Measurements from ENCODE around the gene USP3.

USP3 gene

DNA sequence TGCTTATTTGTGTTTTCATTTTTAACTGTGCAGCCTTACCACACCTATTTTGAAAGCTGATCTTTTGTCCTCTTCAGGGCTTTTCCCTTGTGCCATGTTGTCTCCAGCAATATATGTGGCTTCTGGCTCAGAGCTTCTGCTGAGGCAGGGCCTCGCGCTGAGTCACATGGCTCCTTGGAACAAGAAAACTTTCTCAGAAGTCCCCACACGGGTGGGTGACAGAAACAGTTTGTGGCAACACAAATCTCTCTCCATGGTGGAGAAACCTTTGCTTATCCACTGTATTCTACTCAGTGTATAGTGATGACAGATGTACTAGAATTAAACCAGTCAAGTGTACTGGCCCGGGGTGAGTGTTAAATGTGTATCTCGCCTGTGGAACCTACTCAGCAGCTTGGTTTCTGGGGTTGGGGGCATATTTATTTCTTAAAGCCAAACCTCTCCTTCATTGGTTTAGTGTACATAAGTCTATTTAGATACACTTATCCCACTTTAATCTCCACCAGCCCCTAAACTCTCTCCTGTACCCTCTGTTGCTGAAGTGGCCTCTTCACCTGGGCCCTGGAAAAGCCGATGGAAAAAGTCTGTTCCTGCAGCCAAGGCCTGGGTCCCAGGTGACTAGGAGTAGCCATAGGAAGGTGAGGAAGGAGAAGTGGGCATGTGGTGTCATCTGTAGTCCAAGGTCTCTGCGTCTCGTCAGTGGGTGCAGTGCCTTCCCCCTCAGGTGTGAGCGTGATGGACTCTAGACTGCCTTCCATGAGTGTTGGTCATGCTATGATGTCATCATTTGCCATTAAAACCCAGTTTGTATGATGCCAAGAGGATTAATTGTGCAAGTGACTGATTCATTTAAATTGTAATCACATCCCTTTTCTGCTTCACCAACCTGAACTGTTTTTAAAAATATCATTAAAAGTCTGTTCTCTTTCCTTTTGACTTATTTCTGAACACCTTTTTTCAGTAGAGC, 89.6 kb downstream of the USP3 start:
- no peak for DNase-seq

DNA sequence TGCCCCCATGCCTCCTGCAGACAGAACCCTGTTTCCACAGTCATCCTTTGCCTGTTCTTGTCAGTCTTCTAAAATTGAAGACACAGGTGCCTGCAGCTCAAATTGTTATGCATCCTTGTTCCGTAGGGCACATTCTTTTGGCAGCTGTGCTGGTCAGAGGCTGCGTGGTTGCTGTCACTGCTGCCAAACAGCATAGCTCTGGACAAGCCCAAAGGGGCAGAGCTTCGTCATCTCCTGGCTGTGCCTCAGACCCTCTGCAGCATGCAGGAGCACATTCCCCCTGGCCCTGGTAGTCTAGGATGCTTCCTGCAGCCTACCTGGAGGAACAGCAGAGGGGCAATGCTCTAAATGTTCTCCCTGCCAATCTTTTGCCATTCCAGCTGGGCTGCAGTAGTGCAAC, 90.7 kb downstream of the USP3 start:
- no peak for DNase-seq

DNA sequence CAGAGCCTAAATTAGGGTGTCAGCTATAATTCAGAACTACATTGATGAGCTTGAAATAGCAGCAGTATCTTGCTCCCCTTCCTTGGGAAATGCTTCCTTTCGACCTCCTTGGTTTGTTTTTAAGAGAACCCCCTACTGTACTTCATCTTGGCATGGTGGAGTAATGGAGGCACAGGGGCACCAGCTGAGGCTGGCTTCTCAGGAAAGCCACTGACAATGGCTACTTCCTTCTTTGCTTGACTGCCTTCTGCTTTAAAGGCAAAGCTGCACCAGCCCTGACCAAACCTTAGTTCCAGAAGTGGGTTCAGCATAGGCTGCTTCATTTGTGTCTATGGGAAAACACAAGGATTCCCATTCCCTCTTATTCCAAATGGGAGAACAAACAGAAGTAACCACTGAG, 91.3 kb downstream of the USP3 start:
- no peak for DNase-seq

DNA sequence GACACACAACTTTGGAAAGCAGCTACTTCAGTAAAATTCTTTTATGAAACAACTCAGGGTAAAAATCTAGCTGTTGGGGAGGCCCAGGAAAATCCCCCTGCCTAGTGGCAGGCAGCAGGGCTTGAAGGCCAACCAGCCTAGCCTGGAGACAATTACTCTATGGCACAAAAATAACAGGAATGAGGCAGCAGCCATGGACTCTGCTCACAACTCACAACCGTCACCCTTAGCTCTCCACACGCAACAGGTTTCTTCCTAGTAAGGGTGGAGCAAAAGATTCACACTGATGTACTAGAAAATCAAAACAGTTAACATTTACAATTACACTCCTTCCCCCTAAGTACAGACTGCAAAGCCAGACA, 92.3 kb downstream of the USP3 start:
- no peak for DNase-seq

DNA sequence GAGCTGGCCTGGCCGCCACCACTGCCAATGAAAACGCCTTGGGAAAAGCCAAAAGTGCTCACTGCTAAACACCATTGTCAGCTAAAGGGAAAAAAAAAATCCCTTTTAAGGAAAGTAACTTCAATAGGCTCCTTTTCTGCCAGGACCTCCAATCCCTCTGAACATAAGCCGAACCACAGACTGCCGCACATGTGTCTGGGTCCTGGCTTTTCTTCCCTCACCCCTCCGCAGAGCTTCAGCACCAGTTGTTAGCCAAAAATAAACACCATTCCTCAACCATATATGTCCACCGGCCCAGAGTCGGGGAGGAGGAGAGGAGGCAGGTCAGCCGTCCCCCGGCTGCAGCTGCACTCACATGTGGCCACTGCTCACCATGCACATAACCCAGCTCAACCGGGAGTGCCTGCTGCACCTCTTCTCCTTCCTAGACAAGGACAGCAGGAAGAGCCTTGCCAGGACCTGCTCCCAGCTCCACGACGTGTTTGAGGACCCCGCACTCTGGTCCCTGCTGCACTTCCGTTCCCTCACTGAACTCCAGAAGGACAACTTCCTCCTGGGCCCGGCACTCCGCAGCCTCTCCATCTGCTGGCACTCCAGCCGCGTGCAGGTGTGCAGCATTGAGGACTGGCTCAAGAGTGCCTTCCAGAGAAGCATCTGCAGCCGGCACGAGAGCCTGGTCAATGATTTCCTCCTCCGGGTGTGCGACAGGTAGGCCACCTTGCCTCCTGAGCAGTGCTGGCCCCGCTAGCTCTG, 92.8 kb downstream of the USP3 start, which contains the start of gene FBXL22:
Gene FBXL22 (plus strand): TSS at position 350 of the 753 bp plus-strand sequence. CDS start 6 bp downstream, at position 356.
- DNase-seq = peak; percentile 43

DNA sequence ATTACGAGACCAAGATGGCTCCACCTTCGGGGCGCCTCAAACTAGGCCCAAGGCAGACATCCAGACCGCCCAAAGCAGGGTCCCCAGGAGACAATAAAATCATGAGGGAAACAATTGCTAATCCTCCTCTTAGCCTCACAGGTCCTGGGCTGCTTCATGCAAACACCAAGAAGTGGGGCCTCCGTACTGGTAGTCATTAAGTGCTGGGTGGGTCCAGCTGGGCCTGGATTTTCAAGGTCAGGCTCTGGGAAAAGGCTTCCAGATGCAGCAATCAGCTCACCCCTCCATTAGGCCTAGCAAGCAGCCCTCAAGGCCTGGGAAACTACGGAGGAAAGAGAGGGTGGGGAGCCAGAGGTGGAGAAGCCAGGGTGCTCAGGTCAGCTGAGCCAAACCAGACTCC, 93.4 kb downstream of the USP3 start:
- DNase-seq = no peak

DNA sequence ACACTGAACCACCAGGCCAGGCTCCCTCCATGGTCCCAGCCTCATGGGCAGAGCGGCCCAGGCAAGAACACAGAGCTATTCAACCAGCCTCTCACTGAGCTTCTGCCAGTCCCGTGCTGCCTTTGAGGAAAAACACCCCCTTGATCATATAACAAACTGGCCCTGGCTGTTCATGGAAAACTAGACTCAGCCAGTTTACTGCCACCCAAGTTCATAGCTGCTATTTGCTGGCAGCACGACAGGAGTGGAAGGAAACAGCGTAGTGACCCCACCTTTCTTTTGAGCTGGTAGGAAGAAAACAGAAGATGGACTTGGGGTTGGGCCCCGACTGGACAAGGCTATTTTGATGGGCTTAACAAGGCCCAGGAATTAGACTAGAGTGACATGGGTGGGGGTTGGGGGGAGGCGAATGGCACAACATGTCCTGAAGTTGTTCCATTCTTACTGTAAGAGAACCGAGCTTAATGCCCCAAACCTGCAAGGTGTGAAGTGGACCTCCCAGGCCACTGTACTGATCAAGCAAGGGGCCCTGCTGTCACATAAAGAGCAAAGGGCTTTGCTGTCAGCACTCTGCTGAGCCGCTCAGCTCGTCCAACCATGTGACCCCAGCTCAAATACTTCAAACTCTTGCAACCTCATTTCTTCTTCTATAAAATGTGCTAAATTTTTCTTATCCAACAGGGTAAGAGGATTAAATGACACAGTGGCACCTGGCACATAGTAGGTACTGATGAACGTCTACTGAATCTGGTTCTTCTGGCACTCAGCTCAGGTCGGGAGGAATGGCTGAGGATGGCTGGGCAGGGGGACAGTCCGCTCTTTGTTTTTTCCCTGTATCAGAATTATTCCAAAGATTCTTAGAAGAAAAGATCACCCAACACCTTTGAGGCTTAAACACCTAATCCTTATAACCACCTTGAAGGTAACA, 94.3 kb downstream of the USP3 start:
- DNase-seq = peak; percentile 37

DNA sequence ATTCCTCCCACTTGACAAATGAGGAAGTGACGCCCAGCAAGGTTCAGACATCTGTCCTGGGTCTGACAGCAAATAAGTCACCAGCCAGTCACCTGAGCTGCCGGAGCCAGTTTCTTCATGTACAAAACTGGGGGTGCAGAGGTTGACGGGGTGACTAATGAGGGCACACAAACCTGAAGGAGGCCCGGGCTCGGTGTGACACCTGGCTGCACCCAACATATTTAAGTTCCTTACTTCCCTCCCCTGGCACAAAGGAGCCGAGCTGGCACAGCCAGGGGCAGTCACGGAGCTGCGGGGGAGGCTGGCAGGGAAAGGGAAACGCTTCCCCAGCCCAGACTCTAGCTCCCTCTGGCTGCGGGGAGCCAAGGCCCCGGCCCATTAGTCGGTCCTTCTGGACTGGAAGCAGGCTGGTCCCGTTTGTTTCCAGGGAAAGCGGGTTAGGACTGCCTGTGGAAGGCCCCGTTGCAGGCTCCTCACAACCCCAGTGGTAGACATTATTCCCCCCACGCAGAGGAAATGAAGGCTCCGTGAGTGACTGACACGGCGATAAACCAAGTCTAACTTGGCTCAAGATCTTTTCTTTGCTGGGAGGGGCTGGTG, 95.1 kb downstream of the USP3 start:
- peak; percentile 62 for DNase-seq

DNA sequence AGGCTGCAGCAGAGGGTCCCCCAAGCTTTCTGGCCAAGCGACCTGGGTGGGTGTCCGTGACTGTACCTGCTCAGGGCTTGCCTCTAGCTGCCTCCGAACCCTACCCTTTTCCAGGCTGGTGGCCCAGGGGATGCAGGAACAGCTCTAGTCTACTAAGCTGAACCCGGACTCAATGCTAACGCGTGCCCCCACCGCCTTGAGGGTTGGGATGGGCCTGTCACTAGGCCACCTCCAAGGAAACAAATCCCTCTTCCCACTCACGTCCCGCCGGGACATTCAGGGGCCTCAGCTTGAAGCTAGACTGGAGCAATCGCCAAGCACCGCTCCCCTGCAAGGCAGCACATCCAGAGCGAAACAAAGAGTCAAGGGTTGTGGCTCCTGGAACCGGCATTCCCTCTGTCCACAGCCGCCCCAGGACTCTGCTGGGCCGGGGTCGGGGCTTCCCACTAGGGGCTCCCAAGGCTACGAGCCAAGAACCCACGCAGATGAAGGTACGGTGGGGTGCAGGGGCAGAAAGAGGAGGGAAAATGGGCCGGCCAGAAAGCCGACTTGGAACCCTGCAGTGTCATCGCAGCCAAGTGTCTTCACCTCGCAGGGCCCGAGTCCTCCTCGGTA, 95.7 kb downstream of the USP3 start:
- no peak for DNase-seq

DNA sequence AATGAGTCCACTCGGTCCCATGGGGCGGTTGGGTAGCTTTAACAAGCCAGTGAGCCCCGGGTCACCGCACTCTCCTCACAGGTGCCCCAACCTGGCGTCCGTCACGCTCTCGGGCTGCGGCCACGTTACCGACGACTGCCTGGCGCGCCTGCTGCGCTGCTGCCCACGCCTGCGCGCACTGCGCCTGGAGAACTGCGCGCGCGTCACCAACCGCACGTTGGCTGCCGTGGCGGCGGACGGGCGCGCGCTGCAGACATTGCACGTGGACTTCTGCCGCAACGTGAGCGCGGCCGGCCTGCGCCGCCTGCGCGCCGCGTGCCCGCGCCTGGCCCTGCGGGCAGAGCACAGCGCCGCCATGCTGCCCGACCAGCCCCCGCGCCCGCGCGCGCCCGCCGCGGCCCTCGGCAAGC, 96.2 kb downstream of the USP3 start:
- DNase-seq = peak; percentile 91

DNA sequence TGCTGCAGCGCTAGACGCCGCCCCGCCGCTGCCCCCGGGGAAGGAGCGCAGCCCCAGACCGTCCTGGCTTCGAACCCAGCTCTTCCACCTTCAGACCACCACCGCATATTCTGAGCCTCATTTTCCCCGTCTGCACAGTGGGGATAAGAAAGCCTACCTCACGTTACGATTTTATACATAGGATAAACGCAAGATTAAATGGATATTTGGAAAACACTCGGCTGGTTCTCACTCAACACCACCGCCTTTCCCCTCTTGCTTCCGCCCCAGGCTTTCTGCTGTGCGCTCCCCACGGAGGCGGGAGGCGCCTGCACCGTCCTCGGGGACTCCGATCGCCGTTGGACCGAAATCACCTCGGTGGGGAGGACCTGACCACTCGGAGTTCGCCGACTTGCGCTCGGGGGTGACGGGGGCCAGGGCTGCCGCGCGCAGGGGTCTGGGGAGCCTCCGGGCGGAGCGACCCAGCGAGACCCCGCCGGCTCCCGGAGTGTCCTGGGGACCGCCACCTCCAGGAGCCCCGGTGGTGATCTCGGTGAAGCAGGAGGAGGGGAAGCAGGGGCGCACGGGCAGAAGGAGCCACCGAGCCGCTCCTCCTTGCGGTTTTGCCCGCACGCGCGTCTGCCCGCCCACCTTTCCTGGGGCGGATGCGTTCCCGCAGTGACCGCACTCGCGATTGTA, 96.8 kb downstream of the USP3 start:
- peak; percentile 84 for DNase-seq

DNA sequence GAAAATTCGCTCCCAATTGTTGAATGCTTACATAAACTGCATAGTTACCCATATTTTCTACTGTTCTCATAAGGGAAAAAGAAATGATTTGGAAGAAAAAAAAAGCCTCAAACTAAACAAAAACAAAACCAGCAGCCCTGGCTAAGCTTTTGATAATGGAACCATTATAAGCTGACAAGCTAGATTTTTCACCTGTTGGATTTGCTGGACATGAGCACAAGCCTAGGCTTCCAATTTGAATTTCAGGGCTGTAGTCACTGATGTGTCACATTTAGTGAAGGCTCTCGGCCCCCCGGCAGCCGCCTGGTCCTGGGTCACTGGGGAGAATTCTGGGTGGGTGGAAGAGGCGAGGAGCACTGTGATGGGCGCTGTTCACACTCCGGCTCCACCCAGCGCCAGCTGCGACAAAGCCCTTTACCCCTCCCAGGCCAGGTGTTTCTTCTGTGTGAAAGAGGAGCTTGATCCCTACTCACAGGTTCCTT, 97.4 kb downstream of the USP3 start:
- DNase-seq = peak; percentile 59

DNA sequence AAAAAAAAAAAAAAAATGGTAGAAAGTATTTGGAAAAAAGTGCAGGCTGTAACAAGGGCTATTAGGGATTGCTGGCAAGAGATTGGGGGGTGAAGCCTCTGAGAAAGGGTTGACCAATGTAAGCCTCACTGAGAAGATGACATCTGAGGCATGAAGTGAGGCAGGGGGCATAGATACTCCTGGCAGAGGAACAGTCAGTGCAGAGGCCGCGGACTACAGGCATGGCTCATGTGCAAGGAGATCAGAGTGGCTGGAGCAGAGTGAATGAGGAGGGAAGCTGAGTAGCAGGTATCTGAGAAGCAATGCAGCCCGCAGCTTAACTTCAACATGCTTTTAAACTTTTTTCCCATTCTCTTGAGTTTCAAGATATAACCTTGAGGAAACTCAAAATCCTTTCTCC, 98.2 kb downstream of the USP3 start:
- DNase-seq = no peak

DNA sequence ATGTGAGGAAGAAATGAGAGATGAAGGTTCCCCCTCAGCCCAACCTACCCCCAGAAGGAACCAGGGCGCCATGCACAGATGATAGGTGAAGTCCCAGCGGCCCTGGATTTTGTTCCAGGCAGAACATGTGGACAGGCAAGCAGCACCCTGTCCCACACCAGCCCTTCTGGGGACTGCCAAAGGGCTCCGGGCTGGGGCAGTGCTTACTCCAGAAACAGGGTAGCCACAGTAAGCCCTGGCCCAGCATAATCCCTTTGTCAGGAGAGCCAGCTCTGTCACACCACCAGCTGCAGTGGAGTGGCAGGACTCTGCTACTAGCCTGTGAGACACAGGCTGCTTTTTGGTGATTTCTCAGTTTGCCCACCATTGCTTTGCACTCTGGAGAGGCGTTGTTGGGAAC, 99.1 kb downstream of the USP3 start:
- DNase-seq = no peak

DNA sequence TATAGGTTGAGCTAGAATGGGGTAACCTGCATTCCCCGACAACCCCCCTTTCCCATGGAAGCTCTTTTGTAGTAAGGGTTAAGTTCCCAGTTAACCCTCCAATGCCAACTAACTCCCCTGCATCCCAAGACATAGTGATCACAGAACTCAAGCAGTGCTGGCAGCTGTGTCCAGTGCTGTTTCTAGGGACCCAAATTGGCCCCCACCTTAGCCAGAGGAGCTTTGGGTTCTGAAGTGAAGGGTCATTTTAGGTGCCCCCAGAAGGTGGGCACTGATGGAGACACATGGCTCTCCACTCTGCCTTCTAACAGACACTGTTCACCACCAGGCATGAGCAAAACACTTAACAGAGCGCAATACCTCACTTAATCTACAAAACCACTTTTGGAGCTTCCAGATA, 99.9 kb downstream of the USP3 start:
- no peak for DNase-seq

DNA sequence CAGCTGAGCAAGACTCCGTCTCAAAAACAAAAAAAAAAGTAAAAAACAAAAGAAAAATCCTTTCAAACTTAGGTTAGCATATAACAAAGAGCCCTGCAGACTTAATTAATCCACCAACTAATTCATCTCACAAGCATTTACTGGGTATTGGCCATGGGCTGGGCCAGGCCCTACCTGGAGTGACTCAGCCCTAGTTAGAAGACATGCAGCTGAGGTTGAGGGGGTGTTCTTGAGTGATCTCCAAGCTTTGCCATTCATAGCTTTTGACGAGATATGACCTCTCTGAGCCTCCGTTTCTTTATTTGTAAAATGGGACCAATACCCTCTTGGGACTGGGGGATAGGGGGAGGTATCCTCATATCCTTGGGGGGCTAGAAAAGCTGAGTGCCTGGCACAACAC, 100.6 kb downstream of the USP3 start:
- no peak for DNase-seq

DNA sequence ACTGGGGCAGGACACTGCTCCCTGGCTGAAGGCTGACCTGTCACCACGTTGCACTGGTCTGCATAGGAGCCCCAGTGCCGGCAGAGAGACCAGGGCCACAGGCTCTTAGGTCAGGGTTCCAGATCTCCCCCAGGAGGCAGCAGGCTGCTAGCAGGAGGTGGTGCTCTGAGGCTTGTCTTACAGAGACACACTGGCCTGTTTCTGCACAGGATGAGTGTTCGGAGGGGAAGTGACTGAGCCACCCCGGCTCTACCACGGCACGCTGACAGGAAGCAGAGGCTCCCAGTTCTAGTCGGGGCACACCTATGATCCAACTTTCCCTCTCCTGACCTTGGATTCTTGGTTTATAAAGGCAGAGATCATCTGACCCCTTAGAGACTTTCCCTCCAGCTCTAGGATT, 101.4 kb downstream of the USP3 start:
- DNase-seq = no peak

DNA sequence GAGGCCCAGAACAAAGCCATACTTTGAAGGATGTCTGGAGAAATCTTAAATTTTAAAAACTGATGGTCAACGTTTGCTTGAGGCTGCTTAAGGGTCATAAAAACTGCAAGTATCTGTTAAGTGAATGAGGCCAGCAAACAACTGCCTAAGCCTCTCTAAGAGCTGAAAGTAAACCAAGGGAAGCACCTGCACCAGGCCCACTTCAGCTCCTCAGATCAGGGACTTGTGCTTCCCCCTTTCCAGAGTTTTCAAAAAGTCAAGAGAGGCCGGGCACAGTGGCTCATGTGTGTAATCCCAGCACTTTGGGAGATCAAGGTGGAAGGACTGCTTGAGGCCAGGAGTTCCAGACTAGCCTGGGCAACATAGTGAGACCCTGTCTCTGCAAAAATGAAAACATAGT, 101.9 kb downstream of the USP3 start:
- no peak for DNase-seq

DNA sequence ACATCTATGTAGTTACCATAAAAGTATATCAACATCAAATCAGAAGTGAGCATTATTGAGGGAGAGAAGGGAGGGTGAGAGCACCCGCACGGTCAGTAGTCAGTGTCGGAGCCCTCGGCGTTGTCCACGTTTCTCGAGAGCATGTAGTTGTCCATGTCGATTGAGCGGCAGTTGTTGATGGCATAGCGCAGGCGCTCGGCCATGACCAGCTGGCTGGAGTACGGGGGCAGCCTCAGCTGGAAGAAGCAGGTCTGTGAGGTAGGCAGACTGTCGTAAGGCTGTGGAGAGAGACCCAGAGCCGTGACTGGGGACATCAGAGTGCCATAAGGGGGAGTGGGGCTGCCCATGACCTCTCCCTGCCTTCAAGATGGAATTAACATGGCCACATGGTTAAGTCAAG, 104.6 kb downstream of the USP3 start:
- no peak for DNase-seq

DNA sequence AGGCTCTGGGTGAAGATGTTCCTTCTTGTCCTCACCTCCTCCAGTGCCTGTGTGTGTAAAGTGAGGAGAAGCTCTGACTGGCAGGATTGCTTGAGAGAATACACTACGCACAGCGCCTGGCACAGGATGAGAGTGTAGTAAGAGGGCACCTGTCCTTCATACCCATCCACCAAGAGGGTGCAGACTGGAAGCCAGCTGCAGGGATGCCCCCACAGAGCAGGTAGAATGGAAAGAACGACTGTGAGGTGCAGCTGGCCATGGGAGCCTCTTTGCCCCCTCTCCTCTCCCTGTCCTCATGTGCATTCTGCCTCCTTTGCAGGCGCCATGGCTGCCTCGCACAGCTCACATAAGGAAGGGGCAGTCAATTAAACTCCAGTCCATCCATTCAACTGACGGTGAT, 105.1 kb downstream of the USP3 start:
- DNase-seq = no peak

Measured in right kidney (tissue), 1 donor.